HuH-7 (cell line): ENCODE measurements around the gene LPAR4.
"Not testable (repeated sequence)": the region's sequence is repeated elsewhere in the genome, so short reads cannot be mapped to it uniquely, and the experiment has no call there.

ENCODE experiments used
- DNase-seq: peaks from one replicate; pipeline ENCODE4 v3.0.0; 2011; ENCODE audit warnings: low spot score

The LPAR4 gene

GRCh38 chrX:78747489-78747888 is at the start of gene LPAR4:
Gene LPAR4 (plus strand): TSS chrX:78747720. CDS start chrX:78754870, 7,150 bp downstream.
- DNase-seq, result no peak

- no peak for DNase-seq
Measured at GRCh38 chrX:78706071-78706470, 41.4 kb upstream of the LPAR4 start.

GRCh38 chrX:78708262-78708661 is 39.3 kb upstream of the LPAR4 start:
- DNase-seq, result no peak

DNA sequence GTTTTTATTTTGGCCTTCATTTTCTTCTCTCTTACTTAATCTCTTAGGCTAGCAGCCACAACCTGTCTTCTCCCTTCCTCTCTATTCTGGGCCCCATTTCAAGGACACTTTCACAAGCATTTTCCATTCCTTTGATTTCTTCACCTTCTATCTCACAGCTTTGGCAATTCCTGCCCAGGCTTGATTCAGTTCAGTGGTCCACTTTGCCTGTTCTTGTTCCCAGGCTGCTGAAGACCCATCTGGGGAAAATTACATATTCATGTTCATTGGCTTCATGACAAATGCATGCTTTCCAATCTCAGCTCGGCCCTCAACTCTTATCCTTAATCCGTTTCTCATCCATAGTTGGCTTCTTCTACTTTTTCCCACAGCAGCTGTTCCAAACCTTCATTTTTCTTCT is 38.7 kb upstream of the LPAR4 start:
- DNase-seq, result no peak

DNA sequence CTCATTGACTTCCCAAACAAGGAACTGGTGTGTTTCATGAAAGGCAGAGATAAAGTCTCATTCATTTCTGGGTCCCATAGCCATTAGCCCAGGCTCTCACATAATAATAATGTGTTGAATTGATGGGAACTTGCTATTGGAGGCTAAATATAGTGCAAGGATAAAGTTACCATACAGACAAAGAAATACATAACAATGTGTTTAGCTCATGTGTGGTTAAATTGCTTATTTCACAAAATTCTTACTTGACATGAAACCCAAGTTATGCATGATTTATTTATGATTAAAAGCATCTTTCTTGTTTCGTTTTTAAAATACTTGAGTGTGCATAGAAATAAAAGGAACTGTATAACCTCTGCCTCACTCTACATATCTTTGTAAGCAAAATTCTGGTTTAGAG is 37.3 kb upstream of the LPAR4 start:
- no peak for DNase-seq

- DNase-seq, result no peak
Measured at GRCh38 chrX:78712336-78712735, 35.2 kb upstream of the LPAR4 start.

GRCh38 chrX:78725287-78725686 is 22.2 kb upstream of the LPAR4 start:
- DNase-seq, result no peak

GRCh38 chrX:78746496-78746895 is 1.0 kb upstream of the LPAR4 start:
- DNase-seq, result no peak

DNA sequence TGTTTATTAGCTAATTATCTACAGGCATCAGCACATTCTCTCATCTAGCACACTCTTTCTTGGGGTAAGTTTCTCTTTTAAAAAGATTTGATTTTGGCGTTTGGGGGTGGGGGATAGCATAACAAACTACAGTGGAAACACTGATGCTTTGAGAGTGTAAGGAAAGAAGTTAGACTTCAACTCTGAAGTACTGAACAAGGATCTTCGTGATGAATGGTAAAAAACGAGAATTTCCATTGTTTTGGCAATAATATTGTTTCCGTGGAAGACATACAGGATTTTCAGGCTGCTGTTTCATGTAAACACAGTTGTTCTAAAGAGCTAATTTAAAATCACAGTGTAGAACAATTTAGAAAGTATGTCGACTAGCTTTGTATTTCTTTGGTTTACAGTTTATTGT is 451 bp downstream of the LPAR4 start:
- DNase-seq, result no peak

- DNase-seq, result no peak
Measured at GRCh38 chrX:78748846-78749245, 1.3 kb downstream of the LPAR4 start.

- no peak for DNase-seq
Measured at GRCh38 chrX:78753571-78753970, 6.1 kb downstream of the LPAR4 start.

- DNase-seq, result no peak
Measured at GRCh38 chrX:78754917-78755316, 7.4 kb downstream of the LPAR4 start.

DNA sequence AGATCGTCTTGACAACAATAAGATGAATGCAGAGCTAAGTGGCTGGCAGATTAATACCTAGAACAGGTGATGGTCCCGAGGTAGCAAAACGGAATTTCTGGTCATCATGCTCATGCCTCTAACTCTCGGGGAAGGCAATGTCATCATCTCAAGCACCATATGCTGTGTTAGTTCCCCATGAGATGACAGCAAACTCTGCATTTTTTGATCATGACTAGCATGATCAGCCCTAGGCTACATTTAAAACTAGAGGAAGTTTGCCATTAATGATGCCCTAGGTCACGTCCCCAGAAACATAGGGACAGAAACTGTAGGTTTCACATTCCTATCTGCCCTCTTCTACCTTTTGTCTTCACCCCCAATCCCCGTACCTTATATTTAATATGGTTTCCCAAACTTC is 11.6 kb downstream of the LPAR4 start:
- DNase-seq, result no peak

- no peak for DNase-seq
Measured at GRCh38 chrX:78769101-78769755, 21.7 kb downstream of the LPAR4 start.

DNA sequence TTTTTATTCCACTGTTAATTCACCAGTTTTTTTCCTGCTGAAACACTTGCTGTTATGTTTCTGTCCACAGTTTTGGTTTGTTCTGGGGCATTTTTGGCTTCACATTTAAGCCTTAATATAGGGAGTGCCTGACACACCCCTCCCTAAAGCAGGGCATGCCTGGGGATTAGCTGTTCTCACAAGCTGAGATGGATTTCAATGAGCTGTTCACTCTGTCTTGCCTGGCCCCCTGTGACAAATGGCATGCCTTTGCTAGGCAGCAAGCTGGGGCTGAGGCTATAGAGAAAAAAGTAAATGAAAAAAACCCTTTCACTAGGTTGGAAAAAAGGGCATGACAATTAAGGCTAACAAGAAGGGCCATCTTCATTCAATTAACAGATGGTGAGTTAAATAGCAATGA is 22.4 kb downstream of the LPAR4 start:
- DNase-seq, result no peak

GRCh38 chrX:78796916-78797315 is 49.4 kb downstream of the LPAR4 start:
- DNase-seq, result no peak

DNA sequence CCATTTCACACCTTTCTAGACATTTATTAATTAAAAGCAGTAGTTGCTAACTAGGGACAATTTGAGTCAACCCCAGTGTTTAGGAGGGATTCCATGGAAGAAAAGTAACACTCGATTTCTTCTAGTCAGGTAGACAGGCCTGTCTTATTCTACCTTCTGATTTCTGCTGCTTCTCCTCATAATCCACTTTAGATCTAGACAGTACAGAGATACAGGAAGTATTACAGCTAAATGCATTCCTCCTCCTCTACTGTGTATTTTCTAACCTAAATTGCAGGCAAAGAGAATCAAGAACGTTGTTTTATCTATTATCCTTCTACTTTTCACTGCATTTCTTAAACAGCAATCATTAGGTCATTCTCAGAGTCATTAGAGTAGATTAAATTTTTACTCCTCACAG is 52.6 kb downstream of the LPAR4 start:
- no peak for DNase-seq

DNA sequence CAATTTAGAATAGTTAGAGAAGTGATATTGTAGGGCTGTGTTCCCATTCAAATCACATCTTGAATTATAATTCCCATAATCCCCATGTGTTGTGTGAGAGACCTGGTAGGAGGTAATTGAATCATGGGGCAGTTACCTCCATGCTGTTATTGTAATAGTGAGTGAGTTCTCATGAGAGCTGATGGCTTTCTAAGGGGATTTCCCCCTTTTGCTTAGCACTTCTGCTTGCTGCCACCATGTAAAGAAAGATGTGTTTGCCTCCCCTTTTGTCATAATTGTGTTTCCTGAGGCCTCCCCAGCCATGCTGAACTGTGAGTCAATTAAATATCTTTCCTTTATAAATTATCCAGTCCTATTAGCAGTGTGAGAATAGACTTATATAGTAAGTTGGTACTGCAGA is 53.2 kb downstream of the LPAR4 start:
- DNase-seq, result no peak

DNA sequence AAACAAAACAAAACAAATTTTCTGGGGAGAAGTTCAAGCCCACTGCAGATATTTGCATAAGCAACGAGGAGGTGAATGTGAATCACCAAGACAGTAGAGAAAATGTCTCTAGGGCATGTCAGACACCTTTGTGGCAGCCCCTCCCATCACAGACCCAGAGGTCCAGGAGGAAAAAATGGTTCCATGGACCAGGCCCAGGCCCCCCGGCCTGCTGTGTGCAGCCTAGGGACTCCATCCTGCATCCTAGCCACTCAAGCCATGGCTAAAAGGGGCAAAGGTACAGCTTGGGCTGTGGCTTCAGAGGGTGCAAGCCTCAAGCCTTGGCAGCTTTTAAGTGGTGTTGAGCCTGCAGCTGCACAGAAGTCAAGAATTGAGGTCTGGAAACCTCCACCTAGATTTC is 54.0 kb downstream of the LPAR4 start:
- no peak for DNase-seq

- not testable (repeated sequence) for DNase-seq
Measured at GRCh38 chrX:78802526-78802925, 55.0 kb downstream of the LPAR4 start.
